ENCODE measurements around the gene DNASE2B. TPM values are rescaled to one million over a fixed set of nuclear protein-coding genes. Genes with fewer than 3 reads are reported as not detected.
A peak's percentile ranks its signal among the peaks of the same experiment; 100 is the strongest.

The DNASE2B gene
- total RNA-seq, 1 donor from 2014 or later, result not detected

DNA sequence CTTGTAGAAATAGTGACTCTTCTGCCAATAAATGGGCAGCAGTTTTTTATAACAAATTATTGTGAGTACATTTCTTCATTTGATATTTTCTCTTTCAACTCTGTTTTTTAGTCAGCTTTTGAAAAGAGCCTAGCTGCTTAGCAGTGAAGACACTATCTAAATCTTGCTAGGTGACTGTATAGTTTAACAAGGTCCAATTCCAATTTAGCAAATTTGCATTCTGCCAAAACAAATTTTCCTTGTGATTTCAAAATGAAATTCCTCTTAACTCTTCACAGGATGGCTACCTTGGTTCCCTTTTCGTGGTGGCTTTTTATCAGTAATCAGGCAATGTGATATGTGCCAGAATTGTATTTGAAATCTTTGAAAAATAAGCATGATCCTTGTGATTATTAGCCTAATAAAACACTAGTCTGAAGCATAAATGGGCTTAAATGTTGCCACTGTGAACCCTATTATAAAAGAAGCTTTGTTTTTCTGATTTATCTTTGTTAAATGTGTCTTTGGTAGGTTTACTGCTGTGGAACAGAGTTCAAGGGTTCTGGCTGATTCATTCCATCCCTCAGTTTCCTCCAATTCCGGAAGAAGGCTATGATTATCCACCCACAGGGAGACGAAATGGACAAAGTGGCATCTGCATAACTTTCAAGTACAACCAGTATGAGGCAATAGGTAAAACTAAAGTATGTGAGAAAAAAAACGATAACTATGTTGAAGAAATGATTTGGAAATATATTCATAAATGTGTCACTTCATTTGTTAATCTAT lies 12.2 kb downstream of the DNASE2B start:
- Mint-ChIP-seq H3K9me3 (no peaks in the 10 kb centered on the region), H3K4me1 (no peaks in the 10 kb centered on the region)

DNA sequence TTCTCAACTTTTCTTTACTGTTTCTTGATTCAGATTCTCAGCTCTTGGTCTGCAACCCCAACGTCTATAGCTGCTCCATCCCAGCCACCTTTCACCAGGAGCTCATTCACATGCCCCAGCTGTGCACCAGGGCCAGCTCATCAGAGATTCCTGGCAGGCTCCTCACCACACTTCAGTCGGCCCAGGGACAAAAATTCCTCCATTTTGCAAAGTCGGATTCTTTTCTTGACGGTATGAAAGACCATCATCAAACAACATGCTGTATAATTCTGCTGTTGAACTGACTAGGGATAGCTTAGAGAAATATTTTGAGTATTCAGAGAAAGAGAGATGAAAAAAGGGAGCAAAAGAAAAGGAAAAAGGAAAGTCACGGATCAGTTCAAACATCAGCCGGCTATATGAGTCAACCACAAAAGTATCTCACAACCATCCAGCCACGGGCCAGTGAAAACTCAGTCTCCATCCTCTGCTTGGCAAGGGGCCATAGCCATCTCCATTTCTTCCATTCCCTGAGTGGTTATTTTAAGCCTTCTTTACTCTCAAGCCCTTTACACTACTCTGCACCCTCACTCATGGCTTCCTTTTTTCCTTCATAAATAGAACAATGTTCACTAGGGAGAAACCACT lies 14.1 kb downstream of the DNASE2B start:
- DNase-seq (no peak), ATAC-seq (ENCODE audit: low read depth) (no peak)
- ChIA-PET CTCF (no interaction called here), POLR2A (no interaction called here)
- H3K4me1 Mint-ChIP-seq, result no peaks in the 10 kb centered on the region
- no peaks in the 10 kb centered on the region for H3K27me3 Mint-ChIP-seq
- TF ChIP-seq, protein P1, sequence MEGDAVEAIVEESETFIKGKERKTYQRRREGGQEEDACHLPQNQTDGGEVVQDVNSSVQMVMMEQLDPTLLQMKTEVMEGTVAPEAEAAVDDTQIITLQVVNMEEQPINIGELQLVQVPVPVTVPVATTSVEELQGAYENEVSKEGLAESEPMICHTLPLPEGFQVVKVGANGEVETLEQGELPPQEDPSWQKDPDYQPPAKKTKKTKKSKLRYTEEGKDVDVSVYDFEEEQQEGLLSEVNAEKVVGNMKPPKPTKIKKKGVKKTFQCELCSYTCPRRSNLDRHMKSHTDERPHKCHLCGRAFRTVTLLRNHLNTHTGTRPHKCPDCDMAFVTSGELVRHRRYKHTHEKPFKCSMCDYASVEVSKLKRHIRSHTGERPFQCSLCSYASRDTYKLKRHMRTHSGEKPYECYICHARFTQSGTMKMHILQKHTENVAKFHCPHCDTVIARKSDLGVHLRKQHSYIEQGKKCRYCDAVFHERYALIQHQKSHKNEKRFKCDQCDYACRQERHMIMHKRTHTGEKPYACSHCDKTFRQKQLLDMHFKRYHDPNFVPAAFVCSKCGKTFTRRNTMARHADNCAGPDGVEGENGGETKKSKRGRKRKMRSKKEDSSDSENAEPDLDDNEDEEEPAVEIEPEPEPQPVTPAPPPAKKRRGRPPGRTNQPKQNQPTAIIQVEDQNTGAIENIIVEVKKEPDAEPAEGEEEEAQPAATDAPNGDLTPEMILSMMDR (IDR thresholded peaks at IDR 0.05), result no peak
- no peaks in the 10 kb centered on the region for H3K36me3 Mint-ChIP-seq (ENCODE audit: low read depth)
- intact Hi-C loops (cut with micrococcal nuclease), result no loop called here
- no peak overlapping the region for H3K27ac Mint-ChIP-seq
- no peaks in the 10 kb centered on the region for H3K9me3 Mint-ChIP-seq
- H3K4me3 Mint-ChIP-seq, result no peak overlapping the region

More for the DNA sequence above, 12.2 kb downstream of the DNASE2B start:
- TF ChIP-seq, protein P1 (IDR thresholded peaks at IDR 0.05), result no peak
- ChIA-PET POLR2A (no interaction called here), CTCF (no interaction called here)
- no peak overlapping the region for H3K27ac Mint-ChIP-seq
- no peaks in the 10 kb centered on the region for H3K36me3 Mint-ChIP-seq (ENCODE audit: low read depth)
- ATAC-seq (ENCODE audit: low read depth) (no peak), DNase-seq (no peak)
- H3K4me3 Mint-ChIP-seq, result no peak overlapping the region
- H3K27me3 Mint-ChIP-seq, result no peaks in the 10 kb centered on the region
- intact Hi-C loops (cut with micrococcal nuclease), result no loop called here

DNA sequence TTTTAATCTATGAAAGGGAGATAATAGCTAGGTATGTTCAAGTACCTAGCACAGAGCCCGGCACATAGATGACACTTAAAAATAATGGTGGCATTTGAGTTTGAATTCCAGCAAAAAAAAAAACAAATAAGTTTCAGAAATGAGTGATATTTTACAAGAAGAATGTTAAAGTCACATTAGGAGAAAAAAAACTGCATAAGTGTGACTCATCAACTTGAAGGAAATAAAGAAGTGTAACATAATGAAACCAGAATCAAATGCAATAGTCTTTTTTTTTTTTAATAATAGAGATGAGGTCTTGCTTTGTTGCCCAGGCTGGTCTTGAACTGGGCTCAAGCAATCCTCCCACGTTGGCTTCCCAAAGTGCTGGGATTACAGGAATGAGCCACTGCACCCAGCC lies 17.1 kb downstream of the DNASE2B start:
- TF ChIP-seq, protein P1 (IDR thresholded peaks at IDR 0.05), result no peak
- ChIA-PET CTCF (no interaction called here), POLR2A (no interaction called here)
- ATAC-seq (ENCODE audit: low read depth), result no peak
- intact Hi-C loops (cut with micrococcal nuclease), result no loop called here
- no peak overlapping the region for H3K4me3 Mint-ChIP-seq
- no peaks in the 10 kb centered on the region for H3K27me3 Mint-ChIP-seq
- no peak for DNase-seq
- no peaks in the 10 kb centered on the region for H3K4me1 Mint-ChIP-seq
- H3K27ac Mint-ChIP-seq, result no peak overlapping the region
- H3K36me3 Mint-ChIP-seq (ENCODE audit: low read depth), result no peaks in the 10 kb centered on the region
- no peaks in the 10 kb centered on the region for H3K9me3 Mint-ChIP-seq

DNA sequence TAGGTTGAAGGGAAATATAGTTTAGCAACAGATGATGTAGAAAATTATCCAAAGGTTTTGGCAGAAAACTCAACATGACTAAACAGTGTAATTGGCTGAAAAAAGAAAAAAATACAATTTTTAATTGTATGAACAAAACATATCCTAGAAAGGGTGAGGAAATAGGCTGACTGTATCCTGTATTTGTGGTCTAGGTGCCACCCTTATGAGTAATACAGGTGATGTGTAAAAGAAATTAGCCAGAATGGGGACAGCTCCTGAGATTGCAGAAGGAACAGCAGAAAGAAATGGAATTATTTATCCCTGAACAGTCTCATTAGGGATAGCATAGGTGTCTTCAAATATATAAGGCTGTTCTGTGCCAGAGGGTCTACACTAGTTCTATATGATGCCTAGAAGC lies 24.6 kb downstream of the DNASE2B start:
- Mint-ChIP-seq H3K4me1 (peaks cover 2% of the 10 kb centered on the region), H3K27me3 (peaks cover 2% of the 10 kb centered on the region), H3K27ac (peak overlapping the region; percentile 9), H3K9me3 (no peaks in the 10 kb centered on the region), H3K36me3 (ENCODE audit: low read depth) (no peaks in the 10 kb centered on the region), H3K4me3 (no peak overlapping the region)
- ATAC-seq (ENCODE audit: low read depth) (no peak), DNase-seq (no peak)
- TF ChIP-seq, protein P1 (IDR thresholded peaks at IDR 0.05), result no peak
- ChIA-PET CTCF (interaction anchor here (1.0 kb wide), 1 partner anchor 11 kb away, joined by 3 read pairs; no protein-coding TSS in a partner anchor), POLR2A (interaction anchor here (0.6 kb wide), 1 partner anchor 163 kb away, joined by 5 read pairs; no protein-coding TSS in a partner anchor)
- intact Hi-C loops (cut with micrococcal nuclease), result no loop called here

DNA sequence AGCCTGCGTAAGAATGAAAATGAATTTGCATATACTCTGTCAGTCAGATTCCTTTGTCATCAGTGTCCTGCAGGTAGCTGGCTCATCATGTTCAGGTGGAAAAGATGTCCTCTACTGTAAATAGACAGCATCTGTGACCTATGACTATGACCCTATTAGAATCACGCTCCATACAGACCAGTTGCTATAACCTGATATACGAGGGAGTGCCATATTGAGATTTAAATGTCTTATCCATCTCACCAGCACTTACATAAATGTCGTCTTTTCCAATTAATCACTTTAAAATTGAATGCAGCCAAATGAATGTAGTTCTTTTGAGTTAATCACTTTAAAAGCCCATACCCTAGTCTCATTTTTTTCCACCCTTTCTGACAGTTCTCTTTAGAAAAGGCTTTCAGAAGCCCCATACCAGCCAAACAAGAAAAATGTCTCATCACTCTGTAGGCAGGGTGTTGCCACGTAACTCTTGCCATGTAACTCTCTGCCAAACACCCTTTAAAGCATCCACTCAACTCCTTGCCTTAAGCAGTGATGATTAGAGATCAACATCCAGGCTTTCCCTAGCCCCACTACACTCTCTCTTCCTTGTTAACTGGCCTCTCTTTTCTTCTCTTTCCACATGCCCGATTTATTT lies 26.3 kb downstream of the DNASE2B start:
- H3K9me3 Mint-ChIP-seq, result peaks cover 2% of the 10 kb centered on the region
- ChIA-PET CTCF (interaction anchor here (0.8 kb wide), 1 partner anchor 519 kb away, joined by 3 read pairs; no protein-coding TSS in a partner anchor), POLR2A (no interaction called here)
- no peak overlapping the region for H3K27ac Mint-ChIP-seq
- H3K27me3 Mint-ChIP-seq, result peaks cover 2% of the 10 kb centered on the region
- H3K36me3 Mint-ChIP-seq (ENCODE audit: low read depth), result no peaks in the 10 kb centered on the region
- no peak overlapping the region for H3K4me3 Mint-ChIP-seq
- TF ChIP-seq, protein P1 (IDR thresholded peaks at IDR 0.05), result no peak
- no peak for ATAC-seq (ENCODE audit: low read depth)
- peaks cover 2% of the 10 kb centered on the region for H3K4me1 Mint-ChIP-seq
- intact Hi-C loops (cut with micrococcal nuclease), result no loop called here
- no peak for DNase-seq
